Breast epithelium (tissue), 3 donors: ENCODE measurements around the gene ST7L.

Experiments
- POLR2A ChIP-seq: fragments of 450-650 bp; IDR thresholded peaks from one replicate; pipeline ENCODE4 v1.6.1; 2016; ENCODE audit warnings: antibody characterized with exemption, mild to moderate bottlenecking, moderate library complexity
- POLR2AphosphoS5 ChIP-seq, 3 donors: sonication (generic); formaldehyde crosslinking; IDR thresholded peaks; one replicate each; pipeline ENCODE4 v1.6.1; 2017; ENCODE audit warnings: antibody characterized with exemption in 3 of 3
- TF ChIP-seq, protein P1 (sequence below), 3 donors: fragments of 450-650 bp; IDR thresholded peaks; one replicate each; pipeline ENCODE4 v1.5.1; 2016 to 2017; ENCODE audit warnings: antibody characterized with exemption in 3 of 3, mild to moderate bottlenecking in 3 of 3, moderate library complexity in 3 of 3

- TF ChIP-seq, protein P1, sequence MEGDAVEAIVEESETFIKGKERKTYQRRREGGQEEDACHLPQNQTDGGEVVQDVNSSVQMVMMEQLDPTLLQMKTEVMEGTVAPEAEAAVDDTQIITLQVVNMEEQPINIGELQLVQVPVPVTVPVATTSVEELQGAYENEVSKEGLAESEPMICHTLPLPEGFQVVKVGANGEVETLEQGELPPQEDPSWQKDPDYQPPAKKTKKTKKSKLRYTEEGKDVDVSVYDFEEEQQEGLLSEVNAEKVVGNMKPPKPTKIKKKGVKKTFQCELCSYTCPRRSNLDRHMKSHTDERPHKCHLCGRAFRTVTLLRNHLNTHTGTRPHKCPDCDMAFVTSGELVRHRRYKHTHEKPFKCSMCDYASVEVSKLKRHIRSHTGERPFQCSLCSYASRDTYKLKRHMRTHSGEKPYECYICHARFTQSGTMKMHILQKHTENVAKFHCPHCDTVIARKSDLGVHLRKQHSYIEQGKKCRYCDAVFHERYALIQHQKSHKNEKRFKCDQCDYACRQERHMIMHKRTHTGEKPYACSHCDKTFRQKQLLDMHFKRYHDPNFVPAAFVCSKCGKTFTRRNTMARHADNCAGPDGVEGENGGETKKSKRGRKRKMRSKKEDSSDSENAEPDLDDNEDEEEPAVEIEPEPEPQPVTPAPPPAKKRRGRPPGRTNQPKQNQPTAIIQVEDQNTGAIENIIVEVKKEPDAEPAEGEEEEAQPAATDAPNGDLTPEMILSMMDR (IDR thresholded peaks at IDR 0.05) = no peak
- no peak for TF ChIP-seq POLR2A
- no peak for TF ChIP-seq POLR2AphosphoS5 (IDR thresholded peaks at IDR 0.05)
Observed at GRCh38 chr1:112518186-112518585, 100.8 kb downstream of the ST7L start.
